B cell (primary cell): ENCODE results near the gene KRT79. TPM values are rescaled to one million over a fixed set of nuclear protein-coding genes. Genes with fewer than 3 reads are reported as not detected.

Source experiments
- ATAC-seq: fragments of 200-7000 bp; cut with Tn5 transposase; one replicate; pipeline ENCODE4 v1.10.0; 2021; ENCODE audit warnings: low read depth, mild to moderate bottlenecking, moderate number of reproducible peaks, moderate library complexity
- CTCF ChIA-PET: fragments of 350-600 bp; sonication (Branson Sonifier 250); formaldehyde crosslinking; loops from one replicate; lab custom pipeline; 2021; ENCODE audit warnings: antibody characterized with exemption, inconsistent platforms; lab: Charles Lee
- POLR2A ChIA-PET: fragments of 350-600 bp; sonication (Branson Sonifier 250); formaldehyde crosslinking; loops from one replicate; lab custom pipeline; 2021; ENCODE audit warnings: antibody characterized with exemption; lab: Charles Lee
- DNase-seq: peaks from one replicate; pipeline ENCODE4 v3.0.0; 2013
- H2AFZ ChIP-seq: 2 replicates; pipeline ENCODE4 v1.6.1; 2012; ENCODE audit warnings: mild to moderate bottlenecking, low read depth, low read length; ENCODE audit not compliant: insufficient read depth, poor library complexity, severe bottlenecking
- H3K27ac ChIP-seq, 2 donors: 1 replicate in 1 of 2; 2 replicates in 1 of 2; pipeline ENCODE4 v1.5.1; 2012 to 2013; ENCODE audit warnings: low read length in 2 of 2, mild to moderate bottlenecking in 2 of 2, moderate library complexity in 1 of 2
- H3K27me3 ChIP-seq, 4 experiments: fragments of 200-600 bp in 1 of 4; sonication (generic) in 1 of 4; replicated peaks in 1 of 4; 1 replicate in 2 of 4; 2 replicates in 2 of 4; pipeline versions ENCODE4 v1.6.1 to v1.7.0; 2013 to 2016; ENCODE audit warnings: low read length in 3 of 4, mild to moderate bottlenecking in 2 of 4, mixed read lengths in 1 of 4, moderate library complexity in 1 of 4; ENCODE audit not compliant: insufficient read depth in 4 of 4, control insufficient read depth in 3 of 4; ENCODE audit errors: control extremely low read depth in 1 of 4
- H3K36me3 ChIP-seq, 2 experiments: replicated peaks in 1 of 2; 1 replicate in 1 of 2; 2 replicates in 1 of 2; pipeline versions ENCODE4 v1.6.1 to v1.7.1; 2013; ENCODE audit warnings: low read length in 1 of 2; ENCODE audit not compliant: insufficient read depth in 2 of 2, control insufficient read depth in 1 of 2; ENCODE audit errors: control extremely low read depth in 1 of 2, extremely low read depth in 1 of 2
- H3K4me1 ChIP-seq, 2 donors: fragments of 200-600 bp in 1 of 2; sonication (generic) in 1 of 2; 1 replicate in 1 of 2; 2 replicates in 1 of 2; pipeline versions ENCODE4 v1.5.1 to v1.6.1; 2013 to 2017; ENCODE audit warnings: low read length in 2 of 2; ENCODE audit not compliant: control insufficient read depth in 2 of 2, insufficient read depth in 2 of 2
- H3K4me2 ChIP-seq: replicated peaks from 2 replicates; pipeline ENCODE3; 2012; ENCODE audit warnings: mild to moderate bottlenecking, low read depth, low read length; ENCODE audit not compliant: poor library complexity, severe bottlenecking
- H3K4me3 ChIP-seq, 5 experiments: fragments of 200-600 bp in 1 of 5; sonication (generic) in 1 of 5; 1 replicate in 3 of 5; 2 replicates in 2 of 5; pipeline versions ENCODE4 v1.5.1 to v1.7.0; 2011 to 2016; ENCODE audit warnings: low read length in 4 of 5, mild to moderate bottlenecking in 4 of 5, low read depth in 2 of 5, control low read depth in 1 of 5, moderate library complexity in 1 of 5; ENCODE audit not compliant: insufficient read depth in 1 of 5; ENCODE audit errors: control extremely low read depth in 1 of 5, extremely low read depth in 1 of 5
- H3K79me2 ChIP-seq: fragments of 200-600 bp; sonication (generic); one replicate; pipeline ENCODE4 v1.6.0; 2016; ENCODE audit warnings: low read length; ENCODE audit not compliant: control insufficient read depth, insufficient read depth
- H3K9ac ChIP-seq: fragments of 200-600 bp; sonication (generic); 2 replicates; pipeline ENCODE4 v1.6.1; 2017; ENCODE audit warnings: mild to moderate bottlenecking, low read length, moderate library complexity
- H3K9me3 ChIP-seq, 3 donors: one replicate each; pipeline versions ENCODE4 v1.6.1 to v1.7.1; 2013; ENCODE audit warnings: low read length in 2 of 3; ENCODE audit not compliant: control insufficient read depth in 2 of 3, insufficient read depth in 1 of 3; ENCODE audit errors: control extremely low read depth in 1 of 3
- H4K20me1 ChIP-seq: 2 replicates; pipeline ENCODE4 v1.6.0; 2012; ENCODE audit warnings: mild to moderate bottlenecking, low read length; ENCODE audit not compliant: insufficient read depth, control insufficient read depth, poor library complexity, severe bottlenecking
- H3K27ac Mint-ChIP-seq: one replicate; pipeline ENCODE4 v1.8.0; 2021; ENCODE audit warnings: mixed read lengths
- H3K27me3 Mint-ChIP-seq: one replicate; pipeline ENCODE4 v1.8.0; 2021; ENCODE audit warnings: mixed read lengths
- H3K4me1 Mint-ChIP-seq: one replicate; pipeline ENCODE4 v1.8.0; 2021; ENCODE audit warnings: mixed read lengths
- H3K4me3 Mint-ChIP-seq: one replicate; pipeline ENCODE4 v1.8.0; 2021; ENCODE audit warnings: mixed read lengths
- H3K9me3 Mint-ChIP-seq: one replicate; pipeline ENCODE4 v1.8.0; 2022; ENCODE audit warnings: mixed read lengths; ENCODE audit not compliant: insufficient read depth
- EZH2 ChIP-seq: IDR thresholded peaks from 2 replicates; pipeline ENCODE4 v1.6.1; 2012; ENCODE audit warnings: borderline replicate concordance, low read depth, mild to moderate bottlenecking, moderate library complexity, low read length; ENCODE audit not compliant: insufficient read depth, poor library complexity, severe bottlenecking
- WGBS: methylation state at CpG from one replicate; pipeline ENCODE4 v1.1.5; 2013; ENCODE audit warnings: missing lambda C conversion rate; ENCODE audit not compliant: insufficient coverage; 5-methylcytosine and 5-hydroxymethylcytosine counted together
- intact Hi-C: fragments of 100-400 bp; cut with micrococcal nuclease; formaldehyde crosslinking; loops from one replicate; pipeline ENCODE4 v1.10.0; 2022
- polyA plus RNA-seq: library from polyadenylated mRNA; depleted of rRNA; stranded (reverse); fragments of >200 nt; gene quantifications from 2 replicates; pipeline ENCODE4 v1.2.3, GENCODE V29; 2012
- total RNA-seq, 2 donors: library from RNA; stranded (reverse); fragments of 120-200 nt in 1 of 2; gene quantifications; 1 replicate in 1 of 2; 2 replicates in 1 of 2; pipeline versions ENCODE4 v1.2.3 to v1.2.4, GENCODE V29; 2013 to 2022
- TF ChIP-seq, protein P1 (sequence below): fragments of 200-600 bp; IDR thresholded peaks from one replicate; pipeline ENCODE4 v1.8.0; 2022; ENCODE audit warnings: antibody characterized with exemption, mild to moderate bottlenecking

The KRT79 gene
- total and polyA plus RNA-seq, 2 donors (not counting 1 experiment from before 2014, with no cell fraction given): not detected

DNA sequence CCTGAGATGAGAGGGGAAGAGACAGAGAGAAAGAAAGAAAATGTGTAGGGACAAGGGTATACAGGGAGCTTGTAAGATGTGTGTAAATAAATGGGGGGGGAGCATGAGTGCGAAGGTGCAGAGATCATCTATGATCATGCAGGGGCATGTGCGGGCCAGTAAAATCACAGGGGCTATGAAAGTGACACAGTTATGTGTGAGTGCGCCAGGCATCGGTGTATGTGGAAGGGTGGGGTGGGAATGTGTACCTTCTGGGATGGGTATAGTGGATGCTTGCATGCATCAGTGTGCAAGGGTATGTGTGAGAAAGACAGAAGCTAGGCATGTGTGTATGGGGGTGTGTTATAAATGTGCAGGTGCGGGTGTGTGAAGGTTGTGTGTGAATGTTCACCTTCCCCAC is 33.0 kb upstream of the KRT79 start:
- POLR2A ChIA-PET: no interaction called here
- CTCF ChIA-PET: interaction anchor here (0.8 to 1.4 kb wide), 4 partner anchors 11 to 209 kb away, joined by 3 to 7 read pairs (median 4); no protein-coding TSS in a partner anchor
- H3K9ac ChIP-seq: no peak overlapping the region

More for the DNA sequence above, 33.0 kb upstream of the KRT79 start:
- peaks cover 23% of the 10 kb centered on the region for H3K4me1 Mint-ChIP-seq
- Histone ChIP-seq H2AFZ (peak overlapping the region; percentile 50), H3K4me2 (peak overlapping the region; percentile 43), H3K79me2 (no peaks in the 10 kb centered on the region), H3K36me3 (no peaks in the 10 kb centered on the region), H4K20me1 (no peaks in the 10 kb centered on the region), H3K9me3 (no peaks in the 10 kb centered on the region), H3K27me3 (no peaks in the 10 kb centered on the region), H3K4me1 (peaks cover 13 to 20% of the 10 kb centered on the region in 2 donors), H3K4me3 (no peak overlapping the region), H3K27ac (no peak overlapping the region)
- no peaks in the 10 kb centered on the region for H3K27me3 Mint-ChIP-seq
- H3K9me3 Mint-ChIP-seq: no peaks in the 10 kb centered on the region
- intact Hi-C loops: no loop called here
- H3K27ac Mint-ChIP-seq: no peak overlapping the region
- DNase-seq (no peak), ATAC-seq (no peak)
- TF ChIP-seq, protein P1, sequence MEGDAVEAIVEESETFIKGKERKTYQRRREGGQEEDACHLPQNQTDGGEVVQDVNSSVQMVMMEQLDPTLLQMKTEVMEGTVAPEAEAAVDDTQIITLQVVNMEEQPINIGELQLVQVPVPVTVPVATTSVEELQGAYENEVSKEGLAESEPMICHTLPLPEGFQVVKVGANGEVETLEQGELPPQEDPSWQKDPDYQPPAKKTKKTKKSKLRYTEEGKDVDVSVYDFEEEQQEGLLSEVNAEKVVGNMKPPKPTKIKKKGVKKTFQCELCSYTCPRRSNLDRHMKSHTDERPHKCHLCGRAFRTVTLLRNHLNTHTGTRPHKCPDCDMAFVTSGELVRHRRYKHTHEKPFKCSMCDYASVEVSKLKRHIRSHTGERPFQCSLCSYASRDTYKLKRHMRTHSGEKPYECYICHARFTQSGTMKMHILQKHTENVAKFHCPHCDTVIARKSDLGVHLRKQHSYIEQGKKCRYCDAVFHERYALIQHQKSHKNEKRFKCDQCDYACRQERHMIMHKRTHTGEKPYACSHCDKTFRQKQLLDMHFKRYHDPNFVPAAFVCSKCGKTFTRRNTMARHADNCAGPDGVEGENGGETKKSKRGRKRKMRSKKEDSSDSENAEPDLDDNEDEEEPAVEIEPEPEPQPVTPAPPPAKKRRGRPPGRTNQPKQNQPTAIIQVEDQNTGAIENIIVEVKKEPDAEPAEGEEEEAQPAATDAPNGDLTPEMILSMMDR: no peak
- TF ChIP-seq EZH2: no peak
- no peak overlapping the region for H3K4me3 Mint-ChIP-seq
- 95% methylated on average over 3 of the region's 5 CpGs for WGBS
